Measurements from ENCODE around the gene GPA33. TPM values are rescaled to one million over a fixed set of nuclear protein-coding genes. Genes with fewer than 3 reads are reported as not detected.

GPA33 gene
- total RNA-seq, 2 experiments from 2014 or later, result not detected

DNA sequence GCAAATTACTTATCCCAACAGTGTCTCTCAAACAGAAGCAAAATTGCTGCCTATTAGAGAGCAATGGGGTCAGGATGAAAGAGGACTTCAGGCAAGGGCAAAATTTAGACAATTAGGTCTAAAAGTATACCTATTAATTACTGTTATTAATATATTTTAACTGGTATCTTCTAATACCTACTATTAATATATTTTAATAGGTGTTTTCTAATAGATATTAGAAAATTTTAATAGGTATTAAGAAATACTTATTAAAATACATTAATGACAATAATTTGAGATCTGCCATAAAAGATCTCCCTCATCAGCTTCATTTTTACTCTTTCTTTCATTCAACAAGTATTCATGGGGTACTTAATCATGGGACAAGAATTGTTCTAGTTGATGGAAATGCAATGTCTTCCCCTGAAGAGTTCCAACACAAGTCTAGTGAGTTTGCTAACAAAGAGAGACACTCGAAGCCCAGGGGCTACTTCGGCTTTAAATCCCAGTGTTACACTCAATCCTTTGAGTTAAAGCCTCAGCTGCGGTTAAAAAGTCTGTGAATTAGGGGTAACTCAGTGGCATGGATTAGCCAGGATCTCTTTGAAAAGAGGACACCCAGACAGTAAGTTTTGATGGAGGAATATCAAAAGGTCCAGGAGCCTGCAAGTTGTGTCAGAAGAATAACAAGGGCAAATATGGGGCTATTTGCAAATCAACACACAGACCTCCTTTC is 47.8 kb upstream of the GPA33 start:
- H3K9me2 ChIP-seq (ENCODE audit: insufficient read depth, low read length), result no peaks in the 10 kb centered on the region
- peaks cover 5% of the 10 kb centered on the region for H3K4me1 ChIP-seq (ENCODE audit: insufficient read depth, low read length, poor library complexity, severe bottlenecking)
- H2AFZ ChIP-seq (ENCODE audit: low read length), result no peak overlapping the region
- no peaks in the 10 kb centered on the region for H3K9me3 ChIP-seq (ENCODE audit: low read length)
- CTCF ChIA-PET (ENCODE audit: unreplicated experiment), result interaction anchor here (0.7 kb wide), 1 partner anchor 30 kb away, joined by 3 read pairs; no protein-coding TSS in a partner anchor
- POLR2A ChIA-PET, result interaction anchor here (0.7 to 1.0 kb wide), 2 partner anchors 17 to 36 kb away, joined by 3 to 4 read pairs; no protein-coding TSS in a partner anchor
- H4K20me1 ChIP-seq (ENCODE audit: insufficient read depth, low read length), result no peaks in the 10 kb centered on the region
- intact Hi-C loops (cut with micrococcal nuclease; ENCODE audit: unreplicated experiment), result no loop called here
- no peak overlapping the region for H3K27ac ChIP-seq (ENCODE audit: low read depth, low read length, poor library complexity, severe bottlenecking)
- BruUV-seq (replicated peaks), result no TSS peak
- H3K36me3 ChIP-seq (ENCODE audit: insufficient read depth, low read length), result no peaks in the 10 kb centered on the region
- no peak for TF ChIP-seq EZH2phosphoT487 (IDR thresholded peaks at IDR 0.05; ENCODE audit: borderline replicate concordance, low read depth, low read length)
- TF ChIP-seq, protein P1, sequence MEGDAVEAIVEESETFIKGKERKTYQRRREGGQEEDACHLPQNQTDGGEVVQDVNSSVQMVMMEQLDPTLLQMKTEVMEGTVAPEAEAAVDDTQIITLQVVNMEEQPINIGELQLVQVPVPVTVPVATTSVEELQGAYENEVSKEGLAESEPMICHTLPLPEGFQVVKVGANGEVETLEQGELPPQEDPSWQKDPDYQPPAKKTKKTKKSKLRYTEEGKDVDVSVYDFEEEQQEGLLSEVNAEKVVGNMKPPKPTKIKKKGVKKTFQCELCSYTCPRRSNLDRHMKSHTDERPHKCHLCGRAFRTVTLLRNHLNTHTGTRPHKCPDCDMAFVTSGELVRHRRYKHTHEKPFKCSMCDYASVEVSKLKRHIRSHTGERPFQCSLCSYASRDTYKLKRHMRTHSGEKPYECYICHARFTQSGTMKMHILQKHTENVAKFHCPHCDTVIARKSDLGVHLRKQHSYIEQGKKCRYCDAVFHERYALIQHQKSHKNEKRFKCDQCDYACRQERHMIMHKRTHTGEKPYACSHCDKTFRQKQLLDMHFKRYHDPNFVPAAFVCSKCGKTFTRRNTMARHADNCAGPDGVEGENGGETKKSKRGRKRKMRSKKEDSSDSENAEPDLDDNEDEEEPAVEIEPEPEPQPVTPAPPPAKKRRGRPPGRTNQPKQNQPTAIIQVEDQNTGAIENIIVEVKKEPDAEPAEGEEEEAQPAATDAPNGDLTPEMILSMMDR (conservative IDR thresholded peaks at IDR 0.05; ENCODE audit: low read length), result no peak
- H3K4me2 ChIP-seq (ENCODE audit: low read length), result no peak overlapping the region
- H3K79me2 ChIP-seq (ENCODE audit: insufficient read depth, low read depth, low read length), result no peaks in the 10 kb centered on the region
- no peak overlapping the region for H3K4me3 ChIP-seq (ENCODE audit: low read depth, low read length, poor library complexity, severe bottlenecking)
- no peak for DNase-seq (ENCODE audit: low spot score)

DNA sequence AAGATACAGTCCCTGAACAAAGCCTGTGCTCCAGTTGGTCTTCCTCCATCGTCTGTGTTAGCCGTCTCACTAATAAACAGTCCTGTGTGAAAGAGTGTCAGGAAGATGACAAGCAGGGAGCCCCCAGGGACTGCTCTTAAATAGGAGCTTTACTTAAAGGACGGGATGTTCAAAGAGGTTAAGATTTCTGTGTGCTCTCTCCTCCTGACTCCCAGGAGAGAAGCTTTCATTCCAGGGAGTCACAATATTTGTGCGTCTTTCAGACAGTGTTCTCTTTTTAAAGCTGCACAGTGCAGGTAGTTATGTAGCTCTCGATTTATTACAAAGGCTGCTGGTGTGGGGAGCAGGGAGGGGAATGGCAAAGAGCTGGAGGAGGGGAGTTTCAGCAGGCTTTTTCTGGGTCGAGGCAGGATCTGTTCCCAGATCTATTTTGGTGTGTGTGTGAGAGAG is 47.2 kb upstream of the GPA33 start:
- Histone ChIP-seq H3K36me3 (ENCODE audit: insufficient read depth, low read length) (no peaks in the 10 kb centered on the region), H2AFZ (ENCODE audit: low read length) (no peak overlapping the region), H4K20me1 (ENCODE audit: insufficient read depth, low read length) (no peaks in the 10 kb centered on the region), H3K79me2 (ENCODE audit: insufficient read depth, low read depth, low read length) (no peaks in the 10 kb centered on the region), H3K27ac (ENCODE audit: low read depth, low read length, poor library complexity, severe bottlenecking) (no peak overlapping the region), H3K4me1 (ENCODE audit: insufficient read depth, low read length, poor library complexity, severe bottlenecking) (peaks cover 5% of the 10 kb centered on the region), H3K9me2 (ENCODE audit: insufficient read depth, low read length) (no peaks in the 10 kb centered on the region), H3K4me2 (ENCODE audit: low read length) (no peak overlapping the region), H3K9me3 (ENCODE audit: low read length) (no peaks in the 10 kb centered on the region), H3K4me3 (ENCODE audit: low read depth, low read length, poor library complexity, severe bottlenecking) (no peak overlapping the region)
- no peak for DNase-seq (ENCODE audit: low spot score)
- TF ChIP-seq, protein P1 (conservative IDR thresholded peaks at IDR 0.05; ENCODE audit: low read length), result no peak
- TF ChIP-seq EZH2phosphoT487 (IDR thresholded peaks at IDR 0.05; ENCODE audit: borderline replicate concordance, low read depth, low read length), result no peak
- no TSS peak for BruUV-seq (replicated peaks)
- CTCF ChIA-PET (ENCODE audit: unreplicated experiment), result interaction anchor here (0.7 kb wide), 1 partner anchor 29 kb away, joined by 3 read pairs; no protein-coding TSS in a partner anchor
- intact Hi-C loops (cut with micrococcal nuclease; ENCODE audit: unreplicated experiment), result no loop called here
- POLR2A ChIA-PET, result interaction anchor here (0.7 kb wide), 1 partner anchor 36 kb away, joined by 4 read pairs; no protein-coding TSS in a partner anchor

DNA sequence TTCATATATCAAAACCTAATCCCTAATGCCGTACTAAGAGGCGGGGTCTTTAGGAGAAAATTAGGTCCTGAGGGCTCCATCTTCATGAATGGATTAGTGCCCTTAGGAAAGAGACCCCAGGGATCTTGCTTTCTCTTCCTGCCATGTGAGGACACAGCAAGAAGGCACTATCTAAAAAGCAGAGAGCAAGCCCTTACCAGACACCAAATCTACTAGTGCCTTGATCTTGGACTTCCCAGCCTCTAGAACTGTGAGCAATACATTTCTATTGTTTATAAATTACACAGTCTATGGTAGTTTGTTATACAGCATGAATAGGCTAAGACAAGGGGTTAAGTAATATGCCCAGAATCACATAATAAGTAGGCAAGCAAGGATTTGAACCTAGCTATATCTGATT is 46.6 kb upstream of the GPA33 start:
- H2AFZ ChIP-seq (ENCODE audit: low read length), result no peak overlapping the region
- no peaks in the 10 kb centered on the region for H3K79me2 ChIP-seq (ENCODE audit: insufficient read depth, low read depth, low read length)
- no peak overlapping the region for H3K4me3 ChIP-seq (ENCODE audit: low read depth, low read length, poor library complexity, severe bottlenecking)
- CTCF ChIA-PET (ENCODE audit: unreplicated experiment), result no interaction called here
- intact Hi-C loops (cut with micrococcal nuclease; ENCODE audit: unreplicated experiment), result no loop called here
- H3K36me3 ChIP-seq (ENCODE audit: insufficient read depth, low read length), result no peaks in the 10 kb centered on the region
- no TSS peak for BruUV-seq (replicated peaks)
- H3K4me2 ChIP-seq (ENCODE audit: low read length), result 0 out of 2 replicates have a peak overlapping the region, but pooled peaks have one; percentile 15
- DNase-seq (ENCODE audit: low spot score), result no peak
- H3K9me3 ChIP-seq (ENCODE audit: low read length), result no peaks in the 10 kb centered on the region
- POLR2A ChIA-PET, result interaction anchor here (0.6 to 0.7 kb wide), 2 partner anchors 16 to 37 kb away, joined by 3 to 4 read pairs; no protein-coding TSS in a partner anchor
- no peaks in the 10 kb centered on the region for H3K9me2 ChIP-seq (ENCODE audit: insufficient read depth, low read length)
- H3K4me1 ChIP-seq (ENCODE audit: insufficient read depth, low read length, poor library complexity, severe bottlenecking), result peaks cover 5% of the 10 kb centered on the region
- TF ChIP-seq, protein P1 (conservative IDR thresholded peaks at IDR 0.05; ENCODE audit: low read length), result no peak
- TF ChIP-seq EZH2phosphoT487 (IDR thresholded peaks at IDR 0.05; ENCODE audit: borderline replicate concordance, low read depth, low read length), result no peak
- H4K20me1 ChIP-seq (ENCODE audit: insufficient read depth, low read length), result no peaks in the 10 kb centered on the region
- no peak overlapping the region for H3K27ac ChIP-seq (ENCODE audit: low read depth, low read length, poor library complexity, severe bottlenecking)
